Right lobe of liver (tissue), 6 donors: ENCODE results near the gene PTPRT. TPM values are rescaled to one million over a fixed set of nuclear protein-coding genes. Genes with fewer than 3 reads are reported as not detected.

Experiments
- ATAC-seq, 4 donors: fragments of 200-7000 bp; cut with Tn5 transposase; one replicate each; pipeline ENCODE4 v1.9.1; 2020; ENCODE audit warnings: mild to moderate bottlenecking in 4 of 4, moderate library complexity in 4 of 4
- DNase-seq, 3 donors: peaks; one replicate each; pipeline ENCODE4 v3.0.0-alpha.2; 2020
- H3K27ac ChIP-seq, 3 donors: fragments of 200-600 bp; one replicate each; pipeline ENCODE4 v1.8.0; 2022
- H3K27me3 ChIP-seq, 2 donors: fragments of 200-600 bp; one replicate each; pipeline ENCODE4 v1.8.0; 2022
- H3K36me3 ChIP-seq, 4 donors: fragments of 200-600 bp; sonication (generic) in 1 of 4; one replicate each; pipeline versions ENCODE4 v1.5.1 to v1.8.0; 2017 to 2022; ENCODE audit warnings: control low read depth in 1 of 4
- H3K4me1 ChIP-seq, 4 donors: fragments of 200-600 bp; sonication (generic) in 1 of 4; one replicate each; pipeline versions ENCODE4 v1.5.1 to v1.8.0; 2017 to 2022; ENCODE audit warnings: control low read depth in 1 of 4
- H3K4me3 ChIP-seq, 3 donors: fragments of 200-600 bp; one replicate each; pipeline ENCODE4 v1.8.0; 2022
- H3K9me3 ChIP-seq, 4 donors: fragments of 200-600 bp; sonication (generic) in 1 of 4; one replicate each; pipeline versions ENCODE4 v1.5.1 to v1.8.0; 2017 to 2022; ENCODE audit warnings: control low read depth in 1 of 4
- CTCF ChIP-seq, 4 donors: fragments of 200-600 bp in 3 of 4; fragments of 450-650 bp in 1 of 4; IDR thresholded peaks; one replicate each; pipeline versions ENCODE4 v1.5.1 to v1.8.0; 2016 to 2022; ENCODE audit warnings: antibody characterized with exemption in 4 of 4, mild to moderate bottlenecking in 2 of 4
- POLR2A ChIP-seq: fragments of 450-650 bp; IDR thresholded peaks from one replicate; pipeline ENCODE4 v1.6.1; 2017; ENCODE audit warnings: antibody characterized with exemption, mild to moderate bottlenecking
- WGBS: methylation state at CpG from one replicate; pipeline ENCODE4 v1.1.6; 2018; ENCODE audit warnings: low coverage, low lambda C conversion rate; ENCODE audit not compliant: insufficient coverage; ENCODE audit errors: missing lambda C conversion rate; 5-methylcytosine and 5-hydroxymethylcytosine counted together
- intact Hi-C, 2 donors: fragments of 100-400 bp; cut with DNase I; formaldehyde crosslinking; loops; one replicate each; pipeline versions ENCODE4 v1.11.2 to v1.14.1; 2022
- total RNA-seq, 6 experiments: library from RNA; depleted of rRNA in 2 of 6; stranded (reverse); fragments of >200 nt in 2 of 6; fragmentation: NEBNext Ultra II Directional in 3 of 6; extraction: Animal tissue kit (Norgen Biotek cat#: 25700) in 3 of 6; gene quantifications; one replicate each; pipeline versions ENCODE4 v1.1.0 to v1.2.4, GENCODE V29; 2016 to 2023
- donor health status: DM: no; HTN: yes; CAD: no.
- donor health status: DM: no; HTN: no; CAD: no.
- donor health status: DM: no; HTN: no; CAD: no.
- donor health status: DM: no; HTN: yes; CAD: no.
- donor health status: DM: no; HTN: yes; CAD: no.

The PTPRT gene
- total RNA-seq, 6 experiments from 2014 or later, result 0.18 to 1.0 (median 0.51) TPM

- H3K27ac ChIP-seq, result no peak overlapping the region
- no peak overlapping the region for H3K4me3 ChIP-seq
- no peaks in the 10 kb centered on the region for H3K27me3 ChIP-seq
- no peak for TF ChIP-seq POLR2A
- TF ChIP-seq CTCF (IDR thresholded peaks at IDR 0.05), result no peak
- no peaks in the 10 kb centered on the region for H3K9me3 ChIP-seq
- DNase-seq (no peak), ATAC-seq (no peak)
- intact Hi-C loops, result no loop called here
- 76% methylated on average over 3 of the region's 3 CpGs for WGBS
- H3K36me3 ChIP-seq, result no peaks in the 10 kb centered on the region
- no peaks in the 10 kb centered on the region for H3K4me1 ChIP-seq
Observed at GRCh38 chr20:42295592-42295991, 894.1 kb downstream of the PTPRT start.

- no peak overlapping the region for H3K4me3 ChIP-seq
- no peaks in the 10 kb centered on the region for H3K36me3 ChIP-seq
- TF ChIP-seq POLR2A (no peak), CTCF (IDR thresholded peaks at IDR 0.05) (no peak)
- H3K27ac ChIP-seq, result no peak overlapping the region
- H3K9me3 ChIP-seq, result no peaks in the 10 kb centered on the region
- H3K27me3 ChIP-seq, result no peaks in the 10 kb centered on the region
- intact Hi-C loops, result no loop called here
- DNase-seq, result no peak
- no peaks in the 10 kb centered on the region for H3K4me1 ChIP-seq
- no peak for ATAC-seq
Observed at GRCh38 chr20:42294976-42295375, 894.7 kb downstream of the PTPRT start.

GRCh38 chr20:42281801-42282200, 907.9 kb downstream of the PTPRT start:
- no peak for ATAC-seq
- no peaks in the 10 kb centered on the region for H3K4me1 ChIP-seq
- no peaks in the 10 kb centered on the region for H3K9me3 ChIP-seq
- H3K4me3 ChIP-seq, result no peak overlapping the region
- no peak for TF ChIP-seq CTCF (IDR thresholded peaks at IDR 0.05)
- no peak for TF ChIP-seq POLR2A
- WGBS, result 54% methylated on average over 4 of the region's 4 CpGs
- no peak for DNase-seq
- intact Hi-C loops, result no loop called here
- no peak overlapping the region for H3K27ac ChIP-seq
- H3K36me3 ChIP-seq, result no peaks in the 10 kb centered on the region
- no peaks in the 10 kb centered on the region for H3K27me3 ChIP-seq

- no peaks in the 10 kb centered on the region for H3K4me1 ChIP-seq
- TF ChIP-seq POLR2A (no peak), CTCF (IDR thresholded peaks at IDR 0.05) (no peak)
- H3K27me3 ChIP-seq, result no peaks in the 10 kb centered on the region
- WGBS, result 42% methylated on average over 9 of the region's 10 CpGs
- DNase-seq (no peak), ATAC-seq (no peak)
- no peak overlapping the region for H3K27ac ChIP-seq
- no peaks in the 10 kb centered on the region for H3K36me3 ChIP-seq
- H3K9me3 ChIP-seq, result no peaks in the 10 kb centered on the region
- intact Hi-C loops, result no loop called here
- H3K4me3 ChIP-seq, result no peak overlapping the region
Observed at GRCh38 chr20:42276718-42277602, 912.7 kb downstream of the PTPRT start.
